ENCODE measurements around the gene RUNX1.

Gene RUNX1

GRCh38 chr21:35077466-35077865, 28.4 kb upstream of the RUNX1 start:
- intact Hi-C loops (cut with micrococcal nuclease), result loop anchor here (10.0 kb wide), 1 partner anchor 57 kb away; no protein-coding TSS in a partner anchor
- H3K4me3 Mint-ChIP-seq, result no peak overlapping the region
- H3K27ac Mint-ChIP-seq, result no peak overlapping the region
- H3K36me3 Mint-ChIP-seq (ENCODE audit: low read depth), result no peaks in the 10 kb centered on the region
- no peaks in the 10 kb centered on the region for H3K9me3 Mint-ChIP-seq
- H3K27me3 Mint-ChIP-seq, result peaks cover 7% of the 10 kb centered on the region
- peaks cover 5% of the 10 kb centered on the region for H3K4me1 Mint-ChIP-seq (ENCODE audit: low read depth)

- Mint-ChIP-seq H3K4me3 (no peak overlapping the region), H3K27me3 (peaks cover 4% of the 10 kb centered on the region), H3K27ac (no peak overlapping the region), H3K36me3 (ENCODE audit: low read depth) (no peaks in the 10 kb centered on the region), H3K9me3 (no peaks in the 10 kb centered on the region), H3K4me1 (ENCODE audit: low read depth) (peaks cover 5% of the 10 kb centered on the region)
- intact Hi-C loops (cut with micrococcal nuclease), result loop anchor here (10.0 kb wide), 1 partner anchor 59 kb away; no protein-coding TSS in a partner anchor
Measured at GRCh38 chr21:35075546-35075945, 26.4 kb upstream of the RUNX1 start.

- Mint-ChIP-seq H3K27ac (no peak overlapping the region), H3K4me3 (no peak overlapping the region), H3K27me3 (peaks cover 1% of the 10 kb centered on the region), H3K36me3 (ENCODE audit: low read depth) (no peaks in the 10 kb centered on the region), H3K4me1 (ENCODE audit: low read depth) (peaks cover 5% of the 10 kb centered on the region), H3K9me3 (no peaks in the 10 kb centered on the region)
- intact Hi-C loops (cut with micrococcal nuclease), result loop anchor here (10.0 kb wide), 1 partner anchor 62 kb away; no protein-coding TSS in a partner anchor
Measured at GRCh38 chr21:35072960-35073359, 23.9 kb upstream of the RUNX1 start.

GRCh38 chr21:35072557-35072956, 23.5 kb upstream of the RUNX1 start:
- Mint-ChIP-seq H3K27ac (no peak overlapping the region), H3K9me3 (no peaks in the 10 kb centered on the region), H3K36me3 (ENCODE audit: low read depth) (no peaks in the 10 kb centered on the region), H3K27me3 (peaks cover 1% of the 10 kb centered on the region), H3K4me3 (no peak overlapping the region), H3K4me1 (ENCODE audit: low read depth) (peaks cover 5% of the 10 kb centered on the region)
- intact Hi-C loops (cut with micrococcal nuclease), result loop anchor here (10.0 kb wide), 1 partner anchor 62 kb away; no protein-coding TSS in a partner anchor

- intact Hi-C loops (cut with micrococcal nuclease), result loop anchor here (10.0 kb wide), 1 partner anchor 63 kb away; no protein-coding TSS in a partner anchor
- no peaks in the 10 kb centered on the region for H3K9me3 Mint-ChIP-seq
- H3K36me3 Mint-ChIP-seq (ENCODE audit: low read depth), result no peaks in the 10 kb centered on the region
- no peak overlapping the region for H3K4me3 Mint-ChIP-seq
- H3K27me3 Mint-ChIP-seq, result peaks cover 1% of the 10 kb centered on the region
- H3K27ac Mint-ChIP-seq, result no peak overlapping the region
- H3K4me1 Mint-ChIP-seq (ENCODE audit: low read depth), result peaks cover 5% of the 10 kb centered on the region
Measured at GRCh38 chr21:35071347-35071746, 22.2 kb upstream of the RUNX1 start.

GRCh38 chr21:35070436-35070835, 21.3 kb upstream of the RUNX1 start:
- peaks cover 1% of the 10 kb centered on the region for H3K27me3 Mint-ChIP-seq
- intact Hi-C loops (cut with micrococcal nuclease), result loop anchor here (10.0 kb wide), 1 partner anchor 64 kb away; no protein-coding TSS in a partner anchor
- H3K36me3 Mint-ChIP-seq (ENCODE audit: low read depth), result no peaks in the 10 kb centered on the region
- H3K4me3 Mint-ChIP-seq, result no peak overlapping the region
- H3K4me1 Mint-ChIP-seq (ENCODE audit: low read depth), result peaks cover under 1% of the 10 kb centered on the region
- H3K27ac Mint-ChIP-seq, result no peak overlapping the region
- no peaks in the 10 kb centered on the region for H3K9me3 Mint-ChIP-seq

- Mint-ChIP-seq H3K4me1 (ENCODE audit: low read depth) (no peaks in the 10 kb centered on the region), H3K27ac (no peak overlapping the region), H3K36me3 (ENCODE audit: low read depth) (no peaks in the 10 kb centered on the region), H3K27me3 (peaks cover 1% of the 10 kb centered on the region), H3K4me3 (no peak overlapping the region), H3K9me3 (no peaks in the 10 kb centered on the region)
- intact Hi-C loops (cut with micrococcal nuclease), result no loop called here
Measured at GRCh38 chr21:35066824-35067223, 17.7 kb upstream of the RUNX1 start.

GRCh38 chr21:35063428-35064172, 14.5 kb upstream of the RUNX1 start:
- Mint-ChIP-seq H3K27ac (no peak overlapping the region), H3K4me1 (ENCODE audit: low read depth) (peaks cover 5% of the 10 kb centered on the region), H3K36me3 (ENCODE audit: low read depth) (no peaks in the 10 kb centered on the region), H3K9me3 (no peaks in the 10 kb centered on the region), H3K4me3 (no peak overlapping the region), H3K27me3 (peaks cover 6% of the 10 kb centered on the region)
- intact Hi-C loops (cut with micrococcal nuclease), result no loop called here

GRCh38 chr21:35062016-35062415, 12.9 kb upstream of the RUNX1 start:
- Mint-ChIP-seq H3K36me3 (ENCODE audit: low read depth) (no peaks in the 10 kb centered on the region), H3K9me3 (no peaks in the 10 kb centered on the region), H3K27ac (no peak overlapping the region), H3K27me3 (peaks cover 9% of the 10 kb centered on the region), H3K4me3 (no peak overlapping the region), H3K4me1 (ENCODE audit: low read depth) (peaks cover 11% of the 10 kb centered on the region)
- intact Hi-C loops (cut with micrococcal nuclease), result no loop called here

GRCh38 chr21:35059742-35060141, 10.6 kb upstream of the RUNX1 start:
- H3K27ac Mint-ChIP-seq, result no peak overlapping the region
- intact Hi-C loops (cut with micrococcal nuclease), result loop anchor here (10.0 kb wide), 1 partner anchor 315 kb away; no protein-coding TSS in a partner anchor
- peaks cover 11% of the 10 kb centered on the region for H3K4me1 Mint-ChIP-seq (ENCODE audit: low read depth)
- H3K4me3 Mint-ChIP-seq, result no peak overlapping the region
- no peaks in the 10 kb centered on the region for H3K36me3 Mint-ChIP-seq (ENCODE audit: low read depth)
- peaks cover 7% of the 10 kb centered on the region for H3K27me3 Mint-ChIP-seq
- H3K9me3 Mint-ChIP-seq, result no peaks in the 10 kb centered on the region

- no peak overlapping the region for H3K4me3 Mint-ChIP-seq
- H3K4me1 Mint-ChIP-seq (ENCODE audit: low read depth), result peaks cover 15% of the 10 kb centered on the region
- H3K36me3 Mint-ChIP-seq (ENCODE audit: low read depth), result no peaks in the 10 kb centered on the region
- intact Hi-C loops (cut with micrococcal nuclease), result loop anchor here (10.0 kb wide), 1 partner anchor 313 kb away; no protein-coding TSS in a partner anchor
- peaks cover 7% of the 10 kb centered on the region for H3K27me3 Mint-ChIP-seq
- H3K9me3 Mint-ChIP-seq, result no peaks in the 10 kb centered on the region
- no peak overlapping the region for H3K27ac Mint-ChIP-seq
Measured at GRCh38 chr21:35058058-35058457, 9.0 kb upstream of the RUNX1 start.

- Mint-ChIP-seq H3K4me3 (no peak overlapping the region), H3K27ac (no peak overlapping the region), H3K27me3 (peaks cover 7% of the 10 kb centered on the region)
Measured at GRCh38 chr21:35057428-35057827, 8.3 kb upstream of the RUNX1 start.

GRCh38 chr21:35053356-35054096, 4.4 kb upstream of the RUNX1 start:
- intact Hi-C loops (cut with micrococcal nuclease), result loop anchor here (5.0 to 10.0 kb wide), 4 partner anchors 49 to 884 kb away; no protein-coding TSS in a partner anchor
- peaks cover under 1% of the 10 kb centered on the region for H3K36me3 Mint-ChIP-seq (ENCODE audit: low read depth)
- H3K27me3 Mint-ChIP-seq, result peaks cover 3% of the 10 kb centered on the region
- no peaks in the 10 kb centered on the region for H3K9me3 Mint-ChIP-seq
- peaks cover 40% of the 10 kb centered on the region for H3K4me1 Mint-ChIP-seq (ENCODE audit: low read depth)
- H3K27ac Mint-ChIP-seq, result no peak overlapping the region
- no peak overlapping the region for H3K4me3 Mint-ChIP-seq

More at GRCh38 chr21:35057428-35057827, 8.3 kb upstream of the RUNX1 start:
- Mint-ChIP-seq H3K9me3 (no peaks in the 10 kb centered on the region), H3K4me1 (ENCODE audit: low read depth) (peaks cover 15% of the 10 kb centered on the region), H3K36me3 (ENCODE audit: low read depth) (no peaks in the 10 kb centered on the region)
- intact Hi-C loops (cut with micrococcal nuclease), result loop anchor here (10.0 kb wide), 1 partner anchor 313 kb away; no protein-coding TSS in a partner anchor

- H3K4me3 Mint-ChIP-seq, result no peak overlapping the region
- H3K27ac Mint-ChIP-seq, result no peak overlapping the region
- peaks cover 47% of the 10 kb centered on the region for H3K4me1 Mint-ChIP-seq (ENCODE audit: low read depth)
- no peaks in the 10 kb centered on the region for H3K9me3 Mint-ChIP-seq
- intact Hi-C loops (cut with micrococcal nuclease), result loop anchor here (5.0 to 10.0 kb wide), 4 partner anchors 50 to 884 kb away; no protein-coding TSS in a partner anchor
- H3K27me3 Mint-ChIP-seq, result peaks cover under 1% of the 10 kb centered on the region
- peaks cover 8% of the 10 kb centered on the region for H3K36me3 Mint-ChIP-seq (ENCODE audit: low read depth)
Measured at GRCh38 chr21:35052801-35053200, 3.7 kb upstream of the RUNX1 start.
